SK-MEL-5 (cell line): ENCODE data around the gene SSBP3. TPM values are rescaled to one million over a fixed set of nuclear protein-coding genes. Genes with fewer than 3 reads are reported as not detected.

Experiments
- DNase-seq: peaks from one replicate; pipeline ENCODE4 v3.0.0-alpha.2; 2016; ENCODE audit warnings: low read depth, low spot score
- in situ Hi-C: cut with HindIII; loops from 2 replicates; pipeline ENCODE4 v1.10.0; 2016; ENCODE audit warnings: low sequenced_read_pairs, high pct_unique_total_duplicates, low pct_unique_long_range_greater_than_20kb
- total RNA-seq: library from RNA; depleted of rRNA; stranded (reverse); fragments of >200 nt; shearing (Covaris generic); gene quantifications from 2 replicates; pipeline ENCODE4 v1.2.3, GENCODE V29; 2014

The SSBP3 gene
- total RNA-seq, 1 experiment from 2014 or later = 3.7 TPM

- in situ Hi-C loops = no loop called here
- no peak for DNase-seq
These were observed 148.3 kb downstream of the SSBP3 start for GRCh38 chr1:54257876-54258275.

GRCh38 chr1:54257346-54257620, 148.9 kb downstream of the SSBP3 start:
- in situ Hi-C loops = no loop called here
- DNase-seq = no peak

- in situ Hi-C loops = no loop called here
- DNase-seq = no peak
These were observed 149.5 kb downstream of the SSBP3 start for GRCh38 chr1:54256522-54257345.

DNA sequence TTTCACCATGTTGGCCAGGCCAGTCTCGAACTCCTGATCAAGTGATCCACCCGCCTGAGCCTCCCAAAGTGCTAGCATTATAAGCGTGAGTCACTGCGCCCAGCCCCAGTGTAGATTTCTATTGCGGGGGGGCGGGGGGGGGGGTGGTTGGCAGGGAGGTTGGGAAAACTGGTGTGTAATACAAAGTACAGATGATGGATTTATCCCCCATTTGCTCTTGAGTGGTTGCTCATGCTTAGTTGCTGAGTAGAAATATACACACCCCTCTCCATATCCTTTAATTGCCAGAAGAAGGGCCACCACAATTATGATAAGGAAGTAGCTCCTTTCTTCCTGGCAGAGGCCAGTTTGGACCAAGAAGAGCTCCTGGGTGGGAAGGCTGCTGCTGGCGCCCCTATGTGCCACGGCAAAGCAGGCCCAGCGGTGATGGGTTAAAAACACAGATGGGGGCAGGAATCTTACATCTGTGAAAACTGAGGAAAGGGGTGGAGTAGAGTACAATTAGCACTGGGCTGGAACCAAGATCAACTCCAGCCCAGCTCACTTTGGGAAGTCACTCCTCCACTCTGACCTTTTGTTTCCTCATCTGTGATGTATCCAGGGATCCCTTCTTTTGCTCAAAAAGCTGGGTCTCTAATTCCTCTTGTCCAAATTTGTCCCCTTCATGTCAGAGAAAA, 151.0 kb downstream of the SSBP3 start:
- no peak for DNase-seq
- in situ Hi-C loops = no loop called here

DNA sequence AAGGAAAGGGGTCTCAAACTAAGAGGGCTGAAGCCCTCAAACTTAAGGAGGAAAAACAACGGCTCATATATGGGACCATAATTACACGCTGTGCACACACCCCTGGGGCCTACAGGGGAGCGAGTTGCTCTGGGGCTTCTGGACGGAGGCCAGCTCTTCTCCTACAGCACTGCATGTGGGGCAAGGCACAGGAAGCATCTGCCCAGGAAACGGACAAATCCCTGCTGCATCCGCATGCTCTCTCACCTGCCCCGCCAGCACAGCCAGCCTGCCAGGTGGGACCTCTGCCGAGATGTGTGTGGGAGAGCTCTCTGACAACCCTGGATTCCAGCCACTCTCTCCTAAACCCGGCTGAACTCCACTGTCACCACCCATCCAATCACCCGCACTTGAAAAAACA, 152.1 kb downstream of the SSBP3 start:
- no peak for DNase-seq
- in situ Hi-C loops = no loop called here

- DNase-seq = no peak
- in situ Hi-C loops = no loop called here
These were observed 152.7 kb downstream of the SSBP3 start for GRCh38 chr1:54253480-54253879.

DNA sequence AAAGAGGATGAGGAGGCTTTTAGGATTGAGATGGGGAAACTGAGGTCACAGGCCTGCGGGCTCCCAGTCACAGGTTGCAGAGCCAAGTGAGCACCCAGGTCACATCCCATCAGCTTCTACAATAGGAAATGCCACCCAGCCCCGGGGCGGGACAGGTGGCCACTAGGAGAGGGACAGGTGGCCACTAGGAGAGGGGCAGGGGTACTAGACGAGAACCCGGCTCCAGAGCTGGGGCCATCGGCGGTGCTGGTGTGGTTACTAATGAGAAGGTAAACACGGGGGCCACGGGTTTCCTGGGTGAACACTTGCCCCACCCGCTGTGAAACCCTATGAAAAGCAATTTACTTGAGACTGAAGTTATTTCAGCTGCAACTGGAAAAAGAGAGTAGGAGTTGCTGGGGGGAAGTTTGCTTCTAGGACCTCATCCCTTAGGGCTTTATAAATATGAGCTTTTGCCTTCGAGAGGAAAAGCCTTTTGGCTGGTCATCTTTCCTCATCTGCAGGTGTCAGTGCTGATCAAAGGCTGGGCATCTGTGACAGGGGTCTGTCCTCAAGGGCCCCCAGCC, 153.7 kb downstream of the SSBP3 start:
- in situ Hi-C loops = no loop called here
- no peak for DNase-seq

DNA sequence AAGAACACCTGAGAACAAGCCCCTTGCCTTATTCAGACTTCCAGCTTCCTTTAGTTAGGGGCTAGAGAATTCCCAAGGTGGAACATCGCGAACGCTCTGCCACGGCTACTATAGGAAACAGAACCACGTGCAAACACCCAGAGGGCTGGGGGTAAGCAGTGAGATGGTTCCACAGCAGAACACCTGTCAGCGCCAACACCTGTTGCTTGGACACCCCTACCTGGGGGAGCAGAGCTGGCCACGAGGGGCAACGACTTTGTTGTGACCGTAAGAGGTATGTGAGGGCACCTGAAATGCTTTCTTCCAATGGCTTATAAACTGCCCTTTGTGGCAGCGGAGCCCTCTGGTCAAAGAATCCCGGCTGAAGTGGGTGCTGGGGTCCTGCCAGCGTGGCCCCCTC, 155.5 kb downstream of the SSBP3 start:
- in situ Hi-C loops = no loop called here
- DNase-seq = no peak

DNA sequence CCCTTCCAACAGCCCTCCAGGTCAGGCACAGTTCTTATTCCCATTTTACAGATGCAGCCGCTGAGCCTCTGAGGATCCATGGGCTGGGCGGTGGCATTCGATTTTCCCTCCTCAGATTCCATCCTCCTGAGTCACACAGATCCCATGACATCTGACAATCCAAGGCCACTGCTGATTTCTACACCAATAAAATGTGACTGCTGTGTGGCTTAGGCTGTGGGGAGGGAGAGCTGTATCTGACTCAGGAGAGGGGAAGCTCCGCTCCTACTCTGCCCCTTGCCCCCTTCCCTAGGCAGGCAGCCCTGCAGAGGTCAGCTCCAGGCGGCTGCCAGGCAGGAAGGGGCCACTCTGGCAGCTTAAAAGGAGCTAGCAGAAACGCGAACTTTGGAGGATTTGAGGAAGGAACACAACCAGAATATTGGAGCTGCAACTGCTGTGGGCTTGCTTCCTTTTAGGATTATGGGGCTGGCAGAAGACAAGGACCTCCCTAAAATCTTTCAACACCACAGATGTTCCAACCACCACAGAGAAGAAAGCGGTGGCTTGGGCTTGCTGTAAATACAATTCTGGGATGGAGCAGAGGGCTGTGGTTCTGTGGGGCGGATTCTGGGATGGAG, 156.3 kb downstream of the SSBP3 start:
- DNase-seq = peak; percentile 72
- in situ Hi-C loops = no loop called here

DNA sequence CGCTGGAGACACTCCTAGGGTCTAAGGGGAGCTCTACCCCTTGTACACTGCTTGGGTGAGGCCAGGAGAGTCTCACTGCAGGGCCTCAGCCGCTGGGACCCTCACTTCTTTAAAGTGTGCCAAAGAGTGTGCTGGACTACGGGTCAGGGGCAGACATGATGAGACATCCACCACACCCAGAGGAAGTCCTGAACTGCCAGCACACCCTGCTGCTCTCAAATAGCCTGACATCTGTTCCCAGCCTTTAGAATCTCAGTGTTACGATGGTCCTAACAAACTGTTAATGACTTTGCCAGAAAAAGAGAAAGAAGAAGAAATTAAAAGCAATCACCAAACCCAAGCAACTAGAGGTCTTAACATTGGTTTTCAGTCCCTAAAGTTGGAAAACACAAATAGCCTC, 157.2 kb downstream of the SSBP3 start:
- in situ Hi-C loops = no loop called here
- DNase-seq = no peak

- in situ Hi-C loops = no loop called here
- no peak for DNase-seq
These were observed 158.2 kb downstream of the SSBP3 start for GRCh38 chr1:54247863-54248515.

- in situ Hi-C loops = no loop called here
- no peak for DNase-seq
These were observed 160.0 kb downstream of the SSBP3 start for GRCh38 chr1:54246116-54246721.

- in situ Hi-C loops = no loop called here
- peak; percentile 35 for DNase-seq
These were observed 160.7 kb downstream of the SSBP3 start for GRCh38 chr1:54245501-54245900.

- DNase-seq = no peak
- in situ Hi-C loops = no loop called here
These were observed 161.5 kb downstream of the SSBP3 start for GRCh38 chr1:54244655-54245054.

GRCh38 chr1:54243022-54243421, 163.2 kb downstream of the SSBP3 start:
- in situ Hi-C loops = no loop called here
- DNase-seq = no peak

DNA sequence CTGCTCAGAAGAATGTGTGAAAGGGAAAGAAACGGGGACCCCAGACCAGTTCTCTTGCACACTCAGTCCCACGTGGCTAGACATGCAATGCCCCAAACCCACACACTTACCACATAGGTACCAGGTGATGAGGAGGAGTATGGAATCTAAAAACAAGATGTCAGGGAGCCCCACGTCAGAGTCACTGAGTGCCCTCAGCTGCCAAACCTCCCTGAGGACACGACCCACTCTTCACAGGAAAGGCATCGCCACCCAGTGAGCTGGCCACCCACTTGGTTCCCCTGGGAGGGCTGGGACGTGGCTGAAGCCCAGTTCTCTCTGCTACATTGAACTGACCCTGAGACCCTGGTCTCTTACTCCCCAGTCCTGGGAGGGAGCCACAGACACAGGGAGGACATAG, 164.8 kb downstream of the SSBP3 start:
- in situ Hi-C loops = no loop called here
- no peak for DNase-seq

DNA sequence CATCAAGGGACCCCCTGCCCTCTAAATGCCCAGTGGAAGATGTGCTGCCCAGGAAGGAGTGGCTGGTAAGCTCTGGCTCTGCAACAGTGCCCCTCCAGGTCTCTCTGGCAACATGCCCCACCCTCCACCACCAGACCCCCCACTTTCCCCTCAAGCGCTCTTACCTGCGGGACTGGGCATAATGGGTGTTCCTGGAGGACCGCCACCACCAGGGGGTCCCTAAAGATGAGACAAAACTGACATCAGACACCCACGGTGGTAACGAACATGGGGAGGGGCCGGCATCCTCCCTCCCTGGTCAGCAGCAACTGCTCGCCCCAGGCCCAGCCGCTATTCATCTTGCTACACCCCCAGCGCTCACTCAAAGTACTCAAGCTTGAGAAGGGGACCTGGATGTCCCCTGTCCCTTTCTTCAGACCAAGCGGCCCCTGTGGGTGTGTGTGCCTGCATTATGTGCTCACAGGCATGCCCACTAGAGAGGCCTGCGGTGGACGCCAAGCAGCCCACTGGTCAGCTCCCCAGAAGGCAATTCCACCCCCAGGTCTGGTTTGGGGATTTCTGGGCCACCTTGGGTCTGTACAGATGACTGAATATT, 165.4 kb downstream of the SSBP3 start:
- no peak for DNase-seq
- in situ Hi-C loops = no loop called here
